H1 (cell line): Measurements from ENCODE around the gene SCRN3. TPM values are rescaled to one million over a fixed set of nuclear protein-coding genes. Genes with fewer than 3 reads are reported as not detected.

Experiments
- ATF3 ChIP-seq: IDR thresholded peaks from 2 replicates; pipeline ENCODE4 v1.6.1; 2011; ENCODE audit warnings: low read depth, mild to moderate bottlenecking, low read length; ENCODE audit not compliant: insufficient read depth
- CBX5 ChIP-seq: fragments of 300-800, 300-1000 bp; sonication (generic); IDR thresholded peaks from 2 replicates; pipeline ENCODE4 v1.7.1; 2016; ENCODE audit warnings: antibody characterized with exemption, low read length, low read depth
- CBX8 ChIP-seq: fragments of 300-800, 300-1000 bp; sonication (generic); IDR thresholded peaks from 2 replicates; pipeline ENCODE4 v1.7.1; 2016; ENCODE audit warnings: low read depth, low read length, borderline replicate concordance
- CHD1 ChIP-seq: IDR thresholded peaks from 2 replicates; pipeline ENCODE4 v1.6.1; 2012; ENCODE audit warnings: low read depth, low read length, improper control_type of control experiment
- GTF2F1 ChIP-seq: IDR thresholded peaks from 2 replicates; pipeline ENCODE4 v1.6.1; 2012; ENCODE audit warnings: low read depth, low read length, improper control_type of control experiment, borderline replicate concordance
- RXRA ChIP-seq: IDR thresholded peaks from 2 replicates; pipeline ENCODE4 v1.6.1; 2011; ENCODE audit warnings: low read depth, mild to moderate bottlenecking, low read length, moderate library complexity; ENCODE audit not compliant: insufficient read depth
- SIN3A ChIP-seq, 2 experiments: IDR thresholded peaks in 1 of 2; conservative IDR thresholded peaks in 1 of 2; 2 replicates each; pipeline ENCODE4 v1.6.1; 2011 to 2012; ENCODE audit warnings: low read length in 2 of 2, improper control_type of control experiment in 1 of 2, low read depth in 1 of 2, mild to moderate bottlenecking in 1 of 2
- TAF1 ChIP-seq: IDR thresholded peaks from 2 replicates; pipeline ENCODE4 v1.6.1; 2011; ENCODE audit warnings: mild to moderate bottlenecking, low read depth, low read length
- polyA plus RNA-seq, 7 experiments: library from polyadenylated mRNA; depleted of rRNA in 3 of 7; stranded (reverse) in 5 of 7; unstranded in 2 of 7; fragments of >200 nt in 5 of 7; fragments of 200-250 nt in 2 of 7; gene quantifications; 1 replicate in 5 of 7; 2 replicates in 1 of 7; 4 replicates in 1 of 7; pipeline versions ENCODE4 v1.2.1 to v1.2.3, GENCODE V29; 2011 to 2013; ENCODE audit warnings: missing spikeins in 2 of 7, mixed read lengths in 2 of 7
- total RNA-seq: library from RNA; stranded (reverse); fragmentation: NEBNext Ultra II Directional; extraction: Animal tissue kit (Norgen Biotek cat#: 25700); gene quantifications from 2 replicates; pipeline ENCODE4 v1.2.1, GENCODE V29; 2021

Gene SCRN3
- total and polyA plus RNA-seq, 2 of the 8 experiments (the other 6 are each of a cell fraction or from before 2014, with no cell fraction given) = 7.4 to 7.8 TPM

- no peak for TF ChIP-seq GTF2F1
- no peak for TF ChIP-seq ATF3
- no peak for TF ChIP-seq CBX5
- no peak for TF ChIP-seq TAF1
- no peak for TF ChIP-seq CHD1
- no peak for TF ChIP-seq RXRA
- TF ChIP-seq CBX8 = no peak
- no peak for TF ChIP-seq SIN3A (conservative IDR thresholded peaks at IDR 0.05 in 1 of 2, IDR thresholded peaks at IDR 0.05 in 1 of 2; ENCODE audit: low read depth in 1 of 2, low read length in 2 of 2)
These were observed 65.7 kb downstream of the SCRN3 start (continued) for GRCh38 chr2:174461221-174461620.
